ENCODE data around the gene ANTXR1. TPM values are rescaled to one million over a fixed set of nuclear protein-coding genes. Genes with fewer than 3 reads are reported as not detected.

The ANTXR1 gene
- total RNA-seq, 1 donor from 2014 or later = not detected

DNA sequence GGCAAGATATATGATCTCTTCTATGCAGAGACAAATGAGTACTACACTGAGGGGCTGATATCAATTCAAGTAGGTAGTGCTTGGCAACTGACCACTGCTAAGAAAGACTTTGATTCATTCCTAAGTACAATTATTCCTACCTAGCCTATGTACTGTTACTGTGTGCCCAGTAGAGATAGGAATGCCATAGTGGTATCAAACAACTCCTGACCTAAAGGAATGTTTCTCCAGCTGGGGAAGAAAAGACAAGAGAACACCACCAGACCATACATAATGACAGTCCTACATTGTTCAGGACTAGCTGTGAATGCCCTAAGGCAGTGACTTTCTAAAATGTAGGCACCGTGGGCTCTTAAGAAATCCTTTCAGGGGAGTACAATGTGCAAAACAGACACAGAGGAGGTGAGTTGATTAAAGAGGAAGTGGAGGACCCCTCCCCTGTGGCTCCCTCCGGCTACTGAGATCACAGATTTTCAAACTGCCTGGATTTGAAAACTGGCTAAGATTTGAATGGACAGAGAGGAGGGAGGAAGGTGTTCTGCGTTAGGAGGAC, 89.1 kb downstream of the ANTXR1 start:
- intact Hi-C loops (cut with micrococcal nuclease) = no loop called here
- Mint-ChIP-seq H3K27me3 (ENCODE audit: low read depth) (peaks cover 26% of the 10 kb centered on the region), H3K9me3 (no peaks in the 10 kb centered on the region), H3K36me3 (ENCODE audit: low read depth) (no peaks in the 10 kb centered on the region), H3K4me1 (ENCODE audit: low read depth) (no peaks in the 10 kb centered on the region), H3K4me3 (ENCODE audit: low read depth) (no peak overlapping the region), H3K27ac (no peak overlapping the region)
- no peak for DNase-seq (ENCODE audit: low spot score)

DNA sequence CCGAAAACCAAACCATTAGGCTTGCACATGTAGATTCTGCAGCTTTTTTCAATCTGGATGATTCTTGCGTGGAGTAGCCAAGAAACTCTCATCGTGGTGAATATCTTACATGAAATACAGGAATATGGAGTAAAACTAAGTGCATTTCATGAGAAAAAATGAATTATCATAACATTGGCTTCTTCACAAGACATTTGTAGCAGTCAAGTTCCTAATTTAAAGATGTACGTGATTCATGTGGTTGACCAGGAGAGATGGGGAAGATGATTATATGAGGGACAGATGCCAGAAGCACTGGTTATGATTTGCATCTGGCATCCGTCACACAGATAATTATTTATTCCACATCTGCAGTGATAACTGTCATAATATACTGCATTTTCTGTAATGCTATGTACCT, 90.4 kb downstream of the ANTXR1 start:
- no peaks in the 10 kb centered on the region for H3K36me3 Mint-ChIP-seq (ENCODE audit: low read depth)
- no peak overlapping the region for H3K4me3 Mint-ChIP-seq (ENCODE audit: low read depth)
- intact Hi-C loops (cut with micrococcal nuclease) = no loop called here
- no peak for DNase-seq (ENCODE audit: low spot score)
- H3K27ac Mint-ChIP-seq = no peak overlapping the region
- peaks cover 23% of the 10 kb centered on the region for H3K27me3 Mint-ChIP-seq (ENCODE audit: low read depth)
- H3K9me3 Mint-ChIP-seq = no peaks in the 10 kb centered on the region
- no peaks in the 10 kb centered on the region for H3K4me1 Mint-ChIP-seq (ENCODE audit: low read depth)

DNA sequence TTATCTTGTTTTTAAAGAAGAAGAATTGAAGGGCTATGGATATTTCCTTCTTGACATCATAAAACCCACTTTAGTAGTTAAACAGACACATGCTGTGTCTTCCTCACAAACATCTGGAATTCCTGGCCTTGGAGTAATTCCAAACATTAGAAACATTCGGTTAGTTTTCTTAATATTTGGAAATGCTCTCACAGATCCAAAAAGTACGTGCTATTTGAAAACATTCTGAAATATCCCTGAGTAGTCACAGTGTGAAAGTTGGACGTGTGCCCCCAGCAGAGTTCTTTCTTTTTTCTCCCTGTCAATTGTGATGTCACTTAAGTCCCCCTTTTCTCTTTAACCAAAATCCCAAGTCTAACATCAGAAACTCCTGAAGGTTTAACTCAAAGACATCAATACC, 91.3 kb downstream of the ANTXR1 start:
- H3K36me3 Mint-ChIP-seq (ENCODE audit: low read depth) = no peaks in the 10 kb centered on the region
- intact Hi-C loops (cut with micrococcal nuclease) = no loop called here
- H3K27me3 Mint-ChIP-seq (ENCODE audit: low read depth) = peaks cover 29% of the 10 kb centered on the region
- H3K27ac Mint-ChIP-seq = no peak overlapping the region
- H3K4me3 Mint-ChIP-seq (ENCODE audit: low read depth) = no peak overlapping the region
- no peaks in the 10 kb centered on the region for H3K9me3 Mint-ChIP-seq
- H3K4me1 Mint-ChIP-seq (ENCODE audit: low read depth) = no peaks in the 10 kb centered on the region
- DNase-seq (ENCODE audit: low spot score) = no peak

DNA sequence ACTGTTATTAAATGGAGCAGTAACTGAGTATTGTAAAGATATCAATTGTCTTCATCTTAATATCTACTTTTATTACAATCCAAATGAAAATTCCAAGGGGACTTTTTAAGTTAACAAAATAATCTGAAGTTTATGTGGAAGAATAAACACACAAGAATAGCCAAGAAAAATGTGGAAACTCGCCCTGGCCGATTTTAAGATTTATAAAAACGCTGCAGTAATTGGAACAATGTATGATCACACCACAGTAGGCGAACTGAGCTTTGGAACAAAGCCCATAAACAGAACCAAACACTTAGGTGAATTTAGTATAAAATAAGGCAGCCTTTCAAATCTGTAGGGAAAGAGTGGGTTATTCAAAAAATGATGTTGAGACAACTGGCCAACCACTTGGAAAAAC, 96.3 kb downstream of the ANTXR1 start:
- Mint-ChIP-seq H3K27ac (no peak overlapping the region), H3K4me1 (ENCODE audit: low read depth) (no peaks in the 10 kb centered on the region), H3K27me3 (ENCODE audit: low read depth) (peaks cover 34% of the 10 kb centered on the region), H3K9me3 (no peaks in the 10 kb centered on the region), H3K36me3 (ENCODE audit: low read depth) (no peaks in the 10 kb centered on the region), H3K4me3 (ENCODE audit: low read depth) (no peak overlapping the region)
- intact Hi-C loops (cut with micrococcal nuclease) = no loop called here
- no peak for DNase-seq (ENCODE audit: low spot score)

DNA sequence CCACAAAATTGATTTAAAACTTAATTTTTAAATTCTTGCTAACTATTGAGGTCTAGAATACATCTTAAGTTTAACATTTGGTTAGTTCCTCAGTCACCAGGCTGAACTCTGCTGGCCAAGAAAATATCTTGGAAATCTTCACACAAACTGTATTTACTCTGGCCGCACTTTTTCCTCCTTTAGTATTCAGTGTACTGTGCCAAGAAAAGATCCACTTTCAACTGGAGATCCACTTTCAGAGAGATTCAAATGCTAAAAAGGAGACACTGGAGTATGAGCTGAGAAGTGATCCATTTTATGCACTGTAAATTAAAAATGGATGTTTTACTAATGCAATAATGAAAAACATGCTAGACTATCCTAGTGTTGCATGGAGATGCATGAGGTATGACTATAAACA, 98.1 kb downstream of the ANTXR1 start:
- Mint-ChIP-seq H3K9me3 (no peaks in the 10 kb centered on the region), H3K27me3 (ENCODE audit: low read depth) (peaks cover 27% of the 10 kb centered on the region), H3K4me1 (ENCODE audit: low read depth) (no peaks in the 10 kb centered on the region), H3K27ac (no peak overlapping the region), H3K36me3 (ENCODE audit: low read depth) (no peaks in the 10 kb centered on the region), H3K4me3 (ENCODE audit: low read depth) (no peak overlapping the region)
- DNase-seq (ENCODE audit: low spot score) = no peak
- intact Hi-C loops (cut with micrococcal nuclease) = no loop called here

DNA sequence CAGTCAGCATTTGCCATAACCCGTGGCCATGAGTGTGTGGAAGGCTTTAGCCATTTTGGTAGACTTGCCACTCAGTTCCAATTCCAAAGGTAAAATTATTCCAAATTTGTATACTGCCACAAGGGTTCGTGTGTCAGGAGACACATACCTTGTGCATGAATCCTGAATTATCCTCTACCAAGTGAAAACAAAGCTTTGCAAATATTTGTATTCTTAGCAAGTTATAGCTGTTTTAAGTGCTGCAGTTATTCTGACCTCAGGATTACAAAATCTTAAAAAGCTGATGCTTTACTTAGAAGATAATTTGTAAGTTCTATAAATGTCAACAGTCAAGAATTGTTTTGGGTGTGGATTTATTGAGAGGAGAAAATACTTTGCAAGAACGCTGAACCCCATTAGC, 100.6 kb downstream of the ANTXR1 start:
- Mint-ChIP-seq H3K9me3 (no peaks in the 10 kb centered on the region), H3K27ac (no peak overlapping the region), H3K27me3 (ENCODE audit: low read depth) (peaks cover 19% of the 10 kb centered on the region), H3K36me3 (ENCODE audit: low read depth) (no peaks in the 10 kb centered on the region), H3K4me3 (ENCODE audit: low read depth) (no peak overlapping the region), H3K4me1 (ENCODE audit: low read depth) (no peaks in the 10 kb centered on the region)
- intact Hi-C loops (cut with micrococcal nuclease) = no loop called here
- no peak for DNase-seq (ENCODE audit: low spot score)

DNA sequence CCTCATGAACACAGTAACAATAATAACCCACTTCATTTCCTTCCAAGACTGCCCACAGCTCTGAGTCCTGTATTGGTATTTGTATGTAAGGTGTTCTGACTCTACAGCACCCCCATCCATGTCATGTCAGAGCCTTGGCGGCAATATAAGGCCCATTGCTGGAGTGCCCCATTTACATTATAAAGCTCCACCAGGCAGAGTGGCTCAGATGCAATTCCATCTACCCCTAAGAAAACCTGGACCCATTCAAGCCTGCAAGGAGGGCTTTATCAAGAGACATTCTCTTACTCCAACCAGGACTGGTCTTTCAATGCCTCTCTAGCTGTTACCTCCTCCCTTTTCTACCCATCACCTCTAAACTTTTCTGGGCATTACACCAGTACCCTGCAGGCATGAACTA, 101.6 kb downstream of the ANTXR1 start:
- no peaks in the 10 kb centered on the region for H3K9me3 Mint-ChIP-seq
- no peak for DNase-seq (ENCODE audit: low spot score)
- no peak overlapping the region for H3K4me3 Mint-ChIP-seq (ENCODE audit: low read depth)
- H3K27me3 Mint-ChIP-seq (ENCODE audit: low read depth) = peaks cover 14% of the 10 kb centered on the region
- H3K27ac Mint-ChIP-seq = no peak overlapping the region
- no peaks in the 10 kb centered on the region for H3K4me1 Mint-ChIP-seq (ENCODE audit: low read depth)
- intact Hi-C loops (cut with micrococcal nuclease) = no loop called here
- no peaks in the 10 kb centered on the region for H3K36me3 Mint-ChIP-seq (ENCODE audit: low read depth)

DNA sequence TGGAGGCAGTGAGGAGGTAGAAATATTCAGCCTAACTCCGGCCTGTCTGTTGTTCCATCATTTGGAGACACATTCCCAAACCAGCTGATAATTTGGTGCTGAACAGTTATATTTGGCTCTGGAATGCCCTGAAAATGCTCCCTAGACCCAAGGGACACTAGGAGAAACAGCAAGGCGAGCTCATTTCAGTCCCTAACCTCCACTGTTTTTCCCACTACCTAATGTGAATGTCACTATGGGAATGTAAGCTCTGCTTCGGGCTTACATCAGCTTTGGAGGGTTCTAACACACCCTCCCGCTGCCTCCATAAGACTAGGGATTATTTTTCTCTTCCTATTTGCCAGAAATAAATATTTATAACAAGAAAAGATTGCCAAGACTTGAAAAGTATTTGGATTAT, 103.5 kb downstream of the ANTXR1 start:
- Mint-ChIP-seq H3K9me3 (no peaks in the 10 kb centered on the region), H3K4me3 (ENCODE audit: low read depth) (no peak overlapping the region), H3K27me3 (ENCODE audit: low read depth) (peaks cover 8% of the 10 kb centered on the region), H3K4me1 (ENCODE audit: low read depth) (no peaks in the 10 kb centered on the region), H3K27ac (no peak overlapping the region), H3K36me3 (ENCODE audit: low read depth) (no peaks in the 10 kb centered on the region)
- DNase-seq (ENCODE audit: low spot score) = no peak
- intact Hi-C loops (cut with micrococcal nuclease) = no loop called here

DNA sequence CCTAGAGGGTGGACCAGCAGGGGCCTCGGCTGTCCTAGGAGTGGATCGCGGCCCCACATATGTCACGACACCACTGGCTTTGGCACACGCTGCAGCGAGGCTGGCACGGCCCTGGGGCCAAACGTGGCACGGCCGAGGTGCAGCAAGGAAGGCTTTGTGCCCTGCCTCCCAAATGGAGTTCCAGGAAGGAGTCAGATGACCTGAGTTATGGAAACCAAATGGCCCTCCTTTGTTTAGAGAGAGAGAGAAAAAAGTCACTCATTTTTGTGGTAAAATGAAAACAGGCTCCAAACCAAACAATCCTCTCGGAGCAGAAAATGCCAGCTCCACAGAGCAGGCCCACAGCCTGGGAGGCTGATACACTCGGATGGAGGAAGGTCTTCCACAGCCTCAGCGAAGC, 105.6 kb downstream of the ANTXR1 start:
- peaks cover 5% of the 10 kb centered on the region for H3K27me3 Mint-ChIP-seq (ENCODE audit: low read depth)
- H3K36me3 Mint-ChIP-seq (ENCODE audit: low read depth) = no peaks in the 10 kb centered on the region
- H3K27ac Mint-ChIP-seq = no peak overlapping the region
- no peaks in the 10 kb centered on the region for H3K9me3 Mint-ChIP-seq
- intact Hi-C loops (cut with micrococcal nuclease) = no loop called here
- H3K4me1 Mint-ChIP-seq (ENCODE audit: low read depth) = peaks cover 1% of the 10 kb centered on the region
- no peak overlapping the region for H3K4me3 Mint-ChIP-seq (ENCODE audit: low read depth)
- no peak for DNase-seq (ENCODE audit: low spot score)

DNA sequence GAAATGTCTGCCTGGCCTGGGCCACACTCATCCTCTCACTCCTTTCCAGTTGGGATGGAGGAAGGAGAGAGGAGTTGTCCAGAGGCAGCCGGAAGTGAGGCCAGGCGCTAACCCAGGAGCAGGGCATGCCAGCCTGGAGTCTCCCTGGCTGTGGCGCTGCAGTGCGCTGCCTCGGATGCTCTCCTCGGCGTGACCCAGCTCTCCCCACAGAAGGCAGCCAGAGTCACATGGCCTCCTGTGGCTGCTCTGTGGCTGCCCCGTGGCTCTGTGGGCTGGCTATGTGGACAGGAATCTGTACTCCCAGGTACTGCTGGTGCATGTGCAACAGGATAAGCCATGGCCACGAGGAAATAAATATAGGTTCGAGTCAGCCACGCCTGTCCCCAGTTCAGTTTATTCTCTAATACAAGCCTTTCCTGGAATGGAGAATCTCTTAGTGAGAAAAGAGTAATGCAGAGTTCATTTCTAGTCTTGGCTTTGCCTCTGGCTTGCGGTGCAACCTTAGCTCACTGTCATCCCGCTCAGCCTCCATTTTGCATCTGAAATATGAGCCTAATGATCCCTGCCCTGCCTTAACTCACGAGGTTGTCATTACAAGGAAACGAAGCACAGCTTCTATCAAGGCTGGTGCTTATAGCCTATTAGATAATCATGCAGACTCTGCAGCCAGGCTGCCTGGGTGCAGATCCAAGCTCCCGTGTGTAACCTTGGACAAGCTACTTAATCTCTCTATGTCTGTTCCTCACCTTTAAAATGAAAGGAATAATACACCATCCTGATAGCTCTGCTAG, 106.3 kb downstream of the ANTXR1 start:
- peaks cover 5% of the 10 kb centered on the region for H3K27me3 Mint-ChIP-seq (ENCODE audit: low read depth)
- intact Hi-C loops (cut with micrococcal nuclease) = no loop called here
- H3K4me1 Mint-ChIP-seq (ENCODE audit: low read depth) = peaks cover 1% of the 10 kb centered on the region
- no peak overlapping the region for H3K4me3 Mint-ChIP-seq (ENCODE audit: low read depth)
- no peak for DNase-seq (ENCODE audit: low spot score)
- no peaks in the 10 kb centered on the region for H3K36me3 Mint-ChIP-seq (ENCODE audit: low read depth)
- no peaks in the 10 kb centered on the region for H3K9me3 Mint-ChIP-seq
- H3K27ac Mint-ChIP-seq = no peak overlapping the region

DNA sequence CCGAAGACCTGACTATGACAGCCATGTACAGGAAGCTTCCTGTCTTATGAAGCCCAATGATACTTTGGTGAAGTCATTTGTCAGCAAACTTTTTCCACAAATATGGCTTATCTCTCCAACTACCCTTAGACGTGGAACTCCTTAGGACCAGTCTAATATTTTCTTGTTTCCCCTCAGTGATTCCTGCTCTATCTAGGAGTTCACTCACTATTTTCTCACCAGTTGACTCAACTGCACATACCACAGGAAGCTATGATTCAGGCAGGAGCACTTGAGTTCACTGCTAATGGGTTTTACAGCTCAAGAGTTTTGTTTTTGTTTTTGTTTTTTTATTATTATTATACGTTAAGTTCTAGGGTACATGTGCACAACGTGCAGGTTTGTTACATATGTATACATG, 109.3 kb downstream of the ANTXR1 start:
- peaks cover 1% of the 10 kb centered on the region for H3K4me1 Mint-ChIP-seq (ENCODE audit: low read depth)
- no peak overlapping the region for H3K4me3 Mint-ChIP-seq (ENCODE audit: low read depth)
- peaks cover 14% of the 10 kb centered on the region for H3K27me3 Mint-ChIP-seq (ENCODE audit: low read depth)
- no peaks in the 10 kb centered on the region for H3K36me3 Mint-ChIP-seq (ENCODE audit: low read depth)
- DNase-seq (ENCODE audit: low spot score) = no peak
- intact Hi-C loops (cut with micrococcal nuclease) = no loop called here
- H3K9me3 Mint-ChIP-seq = no peaks in the 10 kb centered on the region
- no peak overlapping the region for H3K27ac Mint-ChIP-seq

DNA sequence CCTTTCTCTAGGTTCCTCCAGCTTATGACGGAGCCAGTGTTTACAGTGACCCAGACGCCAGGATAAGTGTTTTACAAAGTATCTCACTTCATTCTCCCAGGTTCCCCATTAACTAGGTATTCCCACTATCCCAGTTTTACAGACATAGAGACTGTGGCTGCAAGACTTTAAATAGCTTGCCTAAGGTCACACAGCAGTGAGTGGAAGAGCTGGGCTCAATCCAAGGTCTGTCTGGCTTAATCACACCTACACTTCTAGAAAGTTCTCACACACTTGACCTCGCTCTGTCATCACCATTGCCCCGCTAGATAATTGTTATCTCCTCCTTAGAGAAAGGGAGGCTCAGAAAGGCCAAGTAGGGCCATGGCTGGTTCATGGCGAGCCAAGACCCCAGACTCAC, 110.2 kb downstream of the ANTXR1 start:
- peaks cover 18% of the 10 kb centered on the region for H3K27me3 Mint-ChIP-seq (ENCODE audit: low read depth)
- DNase-seq (ENCODE audit: low spot score) = no peak
- H3K4me1 Mint-ChIP-seq (ENCODE audit: low read depth) = peaks cover 1% of the 10 kb centered on the region
- H3K9me3 Mint-ChIP-seq = no peaks in the 10 kb centered on the region
- intact Hi-C loops (cut with micrococcal nuclease) = no loop called here
- no peak overlapping the region for H3K4me3 Mint-ChIP-seq (ENCODE audit: low read depth)
- no peaks in the 10 kb centered on the region for H3K36me3 Mint-ChIP-seq (ENCODE audit: low read depth)
- H3K27ac Mint-ChIP-seq = no peak overlapping the region

DNA sequence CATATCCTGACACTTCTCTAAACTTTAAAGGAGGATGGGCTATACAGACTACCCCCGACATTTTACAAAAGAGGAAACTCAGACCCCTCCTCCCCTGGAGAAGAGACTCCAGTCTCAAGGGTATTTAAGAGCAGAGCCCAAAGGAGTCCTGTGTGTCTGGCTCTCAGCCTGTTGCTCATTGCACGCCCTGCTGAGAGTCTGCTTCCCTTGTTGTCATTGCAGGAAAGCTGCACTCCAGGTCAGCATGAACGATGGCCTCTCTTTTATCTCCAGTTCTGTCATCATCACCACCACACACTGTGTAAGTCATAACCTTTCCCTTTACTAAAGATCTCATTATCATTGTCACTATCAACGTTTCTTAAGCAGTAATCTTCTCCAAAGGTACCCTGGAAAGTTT, 111.4 kb downstream of the ANTXR1 start:
- Mint-ChIP-seq H3K27ac (no peak overlapping the region), H3K9me3 (no peaks in the 10 kb centered on the region), H3K27me3 (ENCODE audit: low read depth) (peaks cover 18% of the 10 kb centered on the region), H3K4me3 (ENCODE audit: low read depth) (no peak overlapping the region), H3K36me3 (ENCODE audit: low read depth) (no peaks in the 10 kb centered on the region), H3K4me1 (ENCODE audit: low read depth) (peaks cover 1% of the 10 kb centered on the region)
- no peak for DNase-seq (ENCODE audit: low spot score)
- intact Hi-C loops (cut with micrococcal nuclease) = no loop called here
